Ascending aorta (tissue), 2 donors: ENCODE data around the gene RGMA. TPM values are rescaled to one million over a fixed set of nuclear protein-coding genes. Genes with fewer than 3 reads are reported as not detected.
"Not testable (repeated sequence)": the region's sequence is repeated elsewhere in the genome, so short reads cannot be mapped to it uniquely, and the experiment has no call there.

Experiments
- DNase-seq, 2 donors: peaks; one replicate each; pipeline ENCODE4 v3.0.0-alpha.2; 2019; ENCODE audit warnings: low spot score in 2 of 2
- H3K27ac ChIP-seq, 2 donors: fragments of 200-600 bp; sonication (generic); one replicate each; pipeline ENCODE4 v1.5.1; 2016 to 2017; ENCODE audit warnings: mild to moderate bottlenecking in 1 of 2
- H3K27me3 ChIP-seq: fragments of 200-600 bp; sonication (generic); one replicate; pipeline ENCODE4 v1.5.1; 2017
- H3K36me3 ChIP-seq, 2 donors: fragments of 200-600 bp; sonication (generic); one replicate each; pipeline ENCODE4 v1.5.1; 2016
- H3K4me1 ChIP-seq, 2 donors: fragments of 200-600 bp; sonication (generic); one replicate each; pipeline ENCODE4 v1.5.1; 2016 to 2017; ENCODE audit warnings: mild to moderate bottlenecking in 1 of 2
- H3K4me3 ChIP-seq, 2 donors: fragments of 200-600 bp; sonication (generic); one replicate each; pipeline ENCODE4 v1.5.1; 2016 to 2017; ENCODE audit warnings: mild to moderate bottlenecking in 1 of 2
- H3K9me3 ChIP-seq, 2 donors: fragments of 200-600 bp; sonication (generic); one replicate each; pipeline ENCODE4 v1.5.1; 2016
- CTCF ChIP-seq, 3 experiments: fragments of 200-600 bp in 2 of 3; fragments of 450-650 bp in 1 of 3; sonication (generic) in 2 of 3; IDR thresholded peaks; one replicate each; pipeline ENCODE4 v1.5.1; 2016 to 2019; ENCODE audit warnings: antibody characterized with exemption in 3 of 3, mild to moderate bottlenecking in 1 of 3, moderate library complexity in 1 of 3
- intact Hi-C: fragments of 100-400 bp; cut with DNase I; formaldehyde crosslinking; loops from one replicate; pipeline ENCODE4 v1.15.1; 2023
- total RNA-seq: library from RNA; depleted of rRNA; stranded (reverse); fragments of >200 nt; gene quantifications from one replicate; pipeline ENCODE4 v1.1.0, GENCODE V29; 2016

Gene RGMA
- total RNA-seq, 1 donor from 2014 or later, result 76.7 TPM

GRCh38 chr15:93043621-93044300 is 45.2 kb downstream of the RGMA start:
- H3K27me3 ChIP-seq, result no peaks in the 10 kb centered on the region
- no peak overlapping the region for H3K27ac ChIP-seq
- peaks cover 0 to 8% of the 10 kb centered on the region in 2 donors for H3K9me3 ChIP-seq
- no peaks in the 10 kb centered on the region for H3K4me1 ChIP-seq
- DNase-seq, result no peak
- intact Hi-C loops, result no loop called here
- H3K4me3 ChIP-seq, result no peak overlapping the region
- H3K36me3 ChIP-seq, result peaks cover 26 to 53% of the 10 kb centered on the region in 2 donors
- TF ChIP-seq CTCF (IDR thresholded peaks at IDR 0.05), result no peak

- TF ChIP-seq CTCF (IDR thresholded peaks at IDR 0.05), result no peak
- H3K36me3 ChIP-seq, result peaks cover 21 to 44% of the 10 kb centered on the region in 2 donors
- no peaks in the 10 kb centered on the region for H3K4me1 ChIP-seq
- H3K27me3 ChIP-seq, result no peaks in the 10 kb centered on the region
- H3K27ac ChIP-seq, result no peak overlapping the region
- DNase-seq, result no peak
- no peak overlapping the region for H3K4me3 ChIP-seq
- peaks cover 0 to 8% of the 10 kb centered on the region in 2 donors for H3K9me3 ChIP-seq
- intact Hi-C loops, result no loop called here
Observed at GRCh38 chr15:93042691-93043378, 46.2 kb downstream of the RGMA start.

GRCh38 chr15:93042211-93042610 is 46.8 kb downstream of the RGMA start:
- no peaks in the 10 kb centered on the region for H3K4me1 ChIP-seq
- peaks cover 0 to 8% of the 10 kb centered on the region in 2 donors for H3K9me3 ChIP-seq
- peaks cover 20 to 39% of the 10 kb centered on the region in 2 donors for H3K36me3 ChIP-seq
- no peak for DNase-seq
- H3K27ac ChIP-seq, result no peak overlapping the region
- no peak overlapping the region for H3K4me3 ChIP-seq
- intact Hi-C loops, result no loop called here
- no peaks in the 10 kb centered on the region for H3K27me3 ChIP-seq
- no peak for TF ChIP-seq CTCF (IDR thresholded peaks at IDR 0.05)

- Histone ChIP-seq H3K27me3 (no peaks in the 10 kb centered on the region), H3K4me3 (no peak overlapping the region), H3K27ac (no peak overlapping the region), H3K36me3 (peaks cover 17 to 28% of the 10 kb centered on the region in 2 donors), H3K9me3 (peaks cover 0 to 4% of the 10 kb centered on the region in 2 donors), H3K4me1 (no peaks in the 10 kb centered on the region)
- no peak for TF ChIP-seq CTCF (IDR thresholded peaks at IDR 0.05)
- intact Hi-C loops, result no loop called here
- no peak for DNase-seq
Observed at GRCh38 chr15:93041159-93041547, 47.9 kb downstream of the RGMA start.

GRCh38 chr15:93040288-93041158 is 48.5 kb downstream of the RGMA start:
- no peak for DNase-seq
- no peaks in the 10 kb centered on the region for H3K9me3 ChIP-seq

GRCh38 chr15:93039562-93040287 is 49.3 kb downstream of the RGMA start:
- not testable (repeated sequence) for H3K9me3 ChIP-seq, H3K27me3 ChIP-seq, H3K4me3 ChIP-seq, H3K27ac ChIP-seq, H3K4me1 ChIP-seq, DNase-seq
- H3K36me3 ChIP-seq, result peaks cover 8 to 14% of the 10 kb centered on the region in 2 donors
- intact Hi-C loops, result loop anchor here (10.0 kb wide), 1 partner anchor 105 kb away; no protein-coding TSS in a partner anchor

More at GRCh38 chr15:93040288-93041158, 48.5 kb downstream of the RGMA start:
- Histone ChIP-seq H3K27ac (no peak overlapping the region), H3K4me1 (no peaks in the 10 kb centered on the region), H3K4me3 (no peak overlapping the region), H3K36me3 (peaks cover 16 to 22% of the 10 kb centered on the region in 2 donors), H3K27me3 (no peaks in the 10 kb centered on the region)
- TF ChIP-seq CTCF (IDR thresholded peaks at IDR 0.05), result no peak
- intact Hi-C loops, result no loop called here
